NCI-H748 treated with DMSO at 0.1 percent for 48 hours (cell line): ENCODE measurements around the gene ATXN2L.
"Not testable (repeated sequence)": the region's sequence is repeated elsewhere in the genome, so short reads cannot be mapped to it uniquely, and the experiment has no call there.

Source experiments
- DNase-seq: peaks from one replicate; lab custom pipeline; 2025; lab: John Stamatoyannopoulos, UW

ATXN2L gene

DNA sequence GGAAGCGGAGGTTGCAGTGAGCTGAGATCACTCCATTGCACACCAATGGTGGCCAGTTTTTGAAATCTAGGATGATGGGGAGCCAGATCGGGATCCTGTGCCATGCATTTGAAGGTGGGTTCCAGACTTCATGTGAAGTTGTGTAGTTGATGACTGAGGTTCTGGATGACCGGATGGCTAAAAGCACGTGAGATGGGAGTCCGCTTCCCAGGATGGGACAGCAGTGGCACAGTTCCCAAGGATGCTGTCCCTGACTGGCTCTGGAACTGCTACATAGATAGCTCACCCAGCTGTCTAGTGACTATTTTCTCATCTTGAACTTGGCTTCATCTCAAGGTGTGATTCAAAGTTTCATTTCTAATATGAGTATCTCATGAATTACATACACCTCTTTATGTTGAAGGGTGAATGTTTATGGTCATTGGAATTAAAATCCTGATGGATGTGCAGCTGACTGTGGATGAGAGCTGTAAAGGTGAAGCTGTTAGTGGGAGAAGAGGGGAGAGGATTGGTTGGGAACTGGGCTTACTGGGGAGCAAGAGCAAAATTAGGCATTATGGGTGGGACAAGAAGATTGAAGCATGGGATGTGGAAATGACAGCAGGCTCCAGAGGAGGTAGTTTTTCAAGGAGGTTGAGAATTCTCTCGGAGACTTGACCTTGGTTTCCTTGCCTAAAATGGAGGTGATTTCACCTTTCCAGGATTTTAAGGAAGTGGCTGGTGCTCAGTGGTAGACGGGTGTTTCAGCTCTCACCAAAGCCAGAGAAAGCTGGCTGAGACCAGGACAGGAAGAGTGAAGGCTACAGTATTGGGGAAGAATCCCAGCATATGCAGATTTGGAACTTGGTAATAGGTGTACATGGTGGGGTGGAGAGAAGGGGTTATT, 15.1 kb downstream of the ATXN2L start:
- DNase-seq, result no peak

DNA sequence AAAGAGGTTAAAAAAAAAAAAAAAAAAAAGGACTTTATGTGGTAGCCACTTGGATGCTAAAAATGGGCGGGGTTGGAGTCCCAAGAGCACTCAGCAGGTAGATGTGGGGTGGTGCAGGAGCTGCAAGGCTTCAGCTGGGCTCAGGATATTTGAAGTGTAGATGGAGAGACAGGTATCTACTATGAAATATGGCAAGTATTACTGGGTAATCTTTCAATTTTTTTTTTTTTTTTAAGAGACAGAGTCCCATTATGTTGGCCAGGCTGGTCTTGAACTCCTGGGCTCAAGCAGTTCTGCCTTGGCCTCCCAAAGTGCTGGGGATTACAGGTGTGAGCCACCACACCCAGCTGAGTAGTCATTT, 15.7 kb downstream of the ATXN2L start:
- no peak for DNase-seq

DNA sequence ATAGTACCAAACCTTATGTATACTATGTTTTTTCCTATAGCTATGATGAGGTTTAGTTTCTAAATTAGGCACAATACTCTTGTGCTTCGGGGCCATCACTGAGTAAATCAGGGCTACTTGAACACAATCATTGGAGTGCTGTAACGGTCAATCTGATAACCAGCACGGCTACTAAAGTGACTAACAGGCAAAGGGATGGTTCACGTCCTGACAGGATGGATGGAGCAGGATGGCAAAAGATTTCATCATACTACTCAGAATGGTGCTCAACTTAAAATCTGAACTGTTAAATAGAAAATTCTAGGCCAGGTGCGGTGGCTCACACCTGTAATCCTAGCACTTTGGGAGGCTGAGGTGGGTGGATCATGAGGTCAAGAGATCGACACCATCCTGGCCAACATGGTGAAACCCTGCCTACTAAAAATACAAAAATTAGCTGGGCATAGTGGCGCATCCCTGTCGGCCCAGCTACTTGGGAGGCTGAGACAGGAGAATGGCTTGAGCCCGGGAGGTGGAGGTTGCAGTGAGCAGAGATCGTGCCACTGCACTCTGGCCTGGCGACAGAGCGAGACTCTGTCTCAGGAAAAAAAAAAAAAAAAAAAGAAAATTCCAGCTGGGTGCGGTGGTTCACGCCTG, 16.3 kb downstream of the ATXN2L start:
- no peak for DNase-seq

GRCh38 chr16:28839899-28840298, 17.1 kb downstream of the ATXN2L start:
- DNase-seq, result no peak

GRCh38 chr16:28842696-28843095, 19.9 kb downstream of the ATXN2L start:
- no peak for DNase-seq

GRCh38 chr16:28843766-28844165, 21.0 kb downstream of the ATXN2L start:
- no peak for DNase-seq

DNA sequence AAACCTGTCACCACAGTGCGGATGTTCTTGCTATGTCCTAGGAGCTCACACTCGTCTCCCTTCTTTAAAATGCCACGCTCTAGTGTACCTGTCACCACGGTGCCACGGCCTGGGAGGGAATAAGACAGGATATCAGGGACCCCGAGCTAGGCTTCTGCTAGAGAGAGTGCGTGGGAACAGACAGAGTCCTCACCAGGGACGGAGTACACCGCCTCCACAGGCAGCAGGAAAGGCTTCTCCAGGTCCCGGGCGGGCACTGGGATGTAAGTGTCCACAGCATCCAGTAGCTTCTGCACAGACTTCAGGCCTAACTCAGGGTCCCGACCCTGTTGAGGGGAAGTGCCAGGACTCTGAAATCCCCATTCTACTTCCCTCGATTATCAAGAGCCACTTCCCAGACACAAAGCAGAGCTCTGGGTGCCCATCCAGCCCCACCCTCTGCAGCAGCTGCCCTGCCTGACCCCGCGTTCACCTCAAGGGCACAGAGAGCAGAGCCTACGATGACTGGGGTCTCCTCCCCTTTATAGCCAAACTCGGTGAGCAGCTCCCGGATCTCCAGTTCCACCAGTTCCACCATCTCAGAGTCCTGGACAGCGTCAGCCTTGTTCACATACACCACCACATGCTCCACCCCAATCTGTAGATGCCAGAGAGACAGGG, 21.6 kb downstream of the ATXN2L start:
- DNase-seq, result no peak

DNA sequence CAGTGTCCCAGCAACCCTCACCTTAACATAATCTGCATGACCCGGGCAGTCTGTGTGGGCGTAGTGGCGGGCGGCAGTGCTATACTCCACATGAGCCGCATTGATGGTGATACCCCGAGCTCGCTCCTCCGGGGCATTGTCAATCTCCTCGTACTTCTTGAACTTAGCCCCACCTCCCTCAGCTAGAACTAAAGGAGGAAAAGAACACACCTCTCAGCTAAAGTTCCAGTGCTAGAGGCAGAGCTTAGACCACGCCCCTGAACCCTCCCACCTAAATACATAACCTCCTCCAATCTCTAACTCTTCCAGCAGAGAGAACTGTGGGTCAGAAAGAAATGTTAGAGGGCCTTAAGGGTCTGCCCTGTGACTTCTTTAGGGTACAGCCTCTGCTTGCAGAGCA, 22.5 kb downstream of the ATXN2L start:
- DNase-seq, result no peak

DNA sequence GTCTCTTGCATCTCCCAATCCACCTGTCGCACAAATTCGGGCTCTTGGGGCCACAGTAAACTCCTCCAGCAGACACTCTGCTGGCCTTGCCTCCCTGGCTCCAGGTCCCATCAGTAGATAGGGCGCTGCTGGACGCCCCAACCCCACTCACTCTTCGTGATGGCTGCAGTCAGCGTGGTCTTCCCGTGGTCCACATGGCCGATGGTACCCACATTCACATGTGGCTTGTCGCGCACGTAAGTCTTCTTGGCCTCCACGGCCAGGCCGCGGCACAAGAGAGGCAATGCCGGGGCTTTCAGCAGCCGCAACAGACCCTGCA, 22.9 kb downstream of the ATXN2L start:
- DNase-seq, result no peak

- peak; percentile 82 for DNase-seq
Observed at GRCh38 chr16:28846080-28846932, 23.5 kb downstream of the ATXN2L start, which contains the start of gene TUFM. Gene TUFM (minus strand): TSS chr16:28846348. CDS start chr16:28846269, 79 bp downstream.

DNA sequence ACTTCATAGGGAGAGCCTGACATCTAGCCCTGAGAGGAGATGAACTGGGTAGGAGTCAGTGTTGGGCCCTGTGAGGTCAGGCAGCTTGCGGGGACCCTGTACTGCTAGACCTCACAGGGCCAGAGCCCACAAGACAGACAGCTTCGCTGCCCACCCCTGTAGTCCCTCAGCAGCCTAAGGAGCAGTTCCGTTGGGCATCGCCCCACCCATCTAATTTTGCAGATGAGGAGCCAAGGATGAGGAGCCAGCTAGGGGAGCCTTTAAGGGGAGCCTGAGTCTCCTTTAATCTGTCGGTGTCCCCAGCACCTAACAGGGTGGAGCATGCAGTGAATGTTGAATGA, 24.1 kb downstream of the ATXN2L start:
- no peak for DNase-seq

DNA sequence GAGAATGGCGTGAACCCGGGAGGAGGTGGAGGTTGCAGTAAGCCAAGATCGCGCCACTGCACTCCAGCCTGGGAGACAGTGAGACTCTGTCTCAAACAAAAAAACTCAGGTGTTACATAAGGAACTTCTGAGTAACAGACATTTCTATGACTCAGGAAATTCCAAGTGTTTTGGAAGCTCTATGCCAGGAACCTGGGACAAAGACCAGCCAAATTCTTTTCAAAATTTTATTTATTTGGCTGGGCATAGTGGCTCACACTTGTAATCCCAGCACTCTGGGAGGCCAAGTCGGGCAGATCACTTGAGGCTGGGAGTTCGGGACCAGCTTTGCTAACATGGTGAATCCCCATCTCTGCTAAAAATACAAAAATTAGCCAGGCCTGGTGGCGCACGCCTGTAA, 35.6 kb downstream of the ATXN2L start:
- no peak for DNase-seq

- DNase-seq, result no peak
Observed at GRCh38 chr16:28859326-28859725, 36.5 kb downstream of the ATXN2L start.

- no peak for DNase-seq
Observed at GRCh38 chr16:28863929-28864793, 41.4 kb downstream of the ATXN2L start.

GRCh38 chr16:28865001-28865688, 42.3 kb downstream of the ATXN2L start:
- no peak for DNase-seq

GRCh38 chr16:28865722-28866453, 43.1 kb downstream of the ATXN2L start:
- DNase-seq, result no peak

GRCh38 chr16:28866454-28866804, 43.6 kb downstream of the ATXN2L start:
- no peak for DNase-seq

- DNase-seq, result no peak
Observed at GRCh38 chr16:28867241-28867640, 44.4 kb downstream of the ATXN2L start.

DNA sequence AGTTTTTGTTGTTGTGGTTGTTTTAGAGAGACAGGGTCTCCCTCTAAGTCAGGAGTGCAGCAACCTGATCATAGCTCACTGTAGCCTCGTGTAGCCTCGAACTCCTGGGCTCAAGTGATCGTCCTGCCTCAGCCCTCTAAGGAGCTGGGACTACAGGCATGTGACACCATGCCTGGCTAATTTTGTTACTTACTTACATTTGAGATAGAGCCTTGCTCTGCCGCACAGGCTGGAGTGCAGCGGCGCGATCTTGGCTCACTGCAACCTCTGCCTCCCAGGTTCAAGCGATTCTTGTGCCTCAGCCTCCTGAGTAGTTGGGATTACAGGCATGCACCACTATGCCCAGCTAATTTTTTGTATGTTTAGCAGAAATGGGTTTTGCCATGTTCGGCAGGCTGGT, 44.8 kb downstream of the ATXN2L start:
- not testable (repeated sequence) for DNase-seq

DNA sequence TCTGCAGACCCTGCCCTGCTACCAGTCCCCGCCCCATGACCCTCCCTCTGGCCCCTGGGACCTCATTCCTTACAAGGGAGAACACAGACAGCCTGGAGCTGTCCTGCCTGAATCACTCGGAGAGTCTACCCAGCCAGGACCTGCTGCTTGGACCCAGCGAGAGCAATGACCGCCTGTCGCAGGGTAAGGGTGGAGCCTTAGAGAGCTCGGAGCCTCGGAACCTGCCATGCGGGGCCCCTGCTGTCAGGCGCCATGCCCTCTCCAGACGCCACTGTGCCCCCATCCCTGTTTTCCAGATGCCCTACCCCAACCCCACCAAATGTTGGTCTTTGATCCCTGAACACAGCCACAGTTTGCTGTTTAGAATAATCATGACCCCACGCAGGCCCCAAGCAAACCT, 46.4 kb downstream of the ATXN2L start:
- no peak for DNase-seq
